ENCODE data around the gene HS6ST3. TPM values are rescaled to one million over a fixed set of nuclear protein-coding genes. Genes with fewer than 3 reads are reported as not detected.

HS6ST3 gene
- total RNA-seq, 4 donors from 2014 or later, result 0.97 to 2.2 (median 2.0) TPM

DNA sequence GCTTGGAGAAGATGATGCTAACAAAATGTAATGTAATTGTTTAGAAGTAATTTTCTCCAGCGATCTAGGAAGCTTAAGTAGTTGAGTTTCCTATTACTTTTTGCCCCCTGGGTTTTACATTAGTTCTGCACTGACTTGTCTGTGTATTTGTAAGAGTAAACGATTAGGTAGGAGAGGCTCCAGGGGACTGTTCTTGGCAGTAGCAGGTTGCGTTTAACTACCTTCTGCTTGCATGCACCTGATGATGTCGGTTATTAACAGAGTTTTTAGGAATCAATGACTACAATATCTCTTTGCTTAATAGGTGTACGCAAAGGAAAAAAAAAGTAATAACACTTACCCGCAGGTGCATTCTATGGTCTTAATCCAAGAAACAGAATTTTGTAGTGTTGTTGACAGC lies 18.4 kb upstream of the HS6ST3 start:
- DNase-seq, result no peak
- ATAC-seq, result no peak
- TF ChIP-seq CTCF (IDR thresholded peaks at IDR 0.05 in 4 of 5, conservative IDR thresholded peaks at IDR 0.05 in 1 of 5) (no peak), POLR2A (IDR thresholded peaks at IDR 0.05) (no peak)

GRCh38 chr13:96072392-96072791 lies 17.5 kb upstream of the HS6ST3 start:
- H3K4me1 ChIP-seq, result no peaks in the 10 kb centered on the region
- DNase-seq (no peak), ATAC-seq (no peak)
- H3K4me3 ChIP-seq, result no peak overlapping the region
- H3K27me3 ChIP-seq, result peaks cover 0 to 5% (median 0%) of the 10 kb centered on the region in 3 donors
- in situ Hi-C loops (cut with MboI; ENCODE audit: low sequenced_read_pairs in 4 of 4) (no loop called here), intact Hi-C loops (cut with DNase I; ENCODE audit: low total_unique reads) (no loop called here)
- H3K27ac ChIP-seq, result no peak overlapping the region
- H3K9me3 ChIP-seq, result no peaks in the 10 kb centered on the region
- no peaks in the 10 kb centered on the region for H3K36me3 ChIP-seq
- no peak for TF ChIP-seq CTCF (IDR thresholded peaks at IDR 0.05 in 4 of 5, conservative IDR thresholded peaks at IDR 0.05 in 1 of 5)
- no peak for TF ChIP-seq POLR2A (IDR thresholded peaks at IDR 0.05)

More for the DNA sequence above, 18.4 kb upstream of the HS6ST3 start:
- no peaks in the 10 kb centered on the region for H3K9me3 ChIP-seq
- H3K27ac ChIP-seq, result no peak overlapping the region
- H3K27me3 ChIP-seq, result peaks cover 0 to 5% (median 0%) of the 10 kb centered on the region in 3 donors
- no peaks in the 10 kb centered on the region for H3K36me3 ChIP-seq
- intact Hi-C loops (cut with DNase I; ENCODE audit: low total_unique reads), result no loop called here
- no peak overlapping the region for H3K4me3 ChIP-seq
- no peaks in the 10 kb centered on the region for H3K4me1 ChIP-seq
- in situ Hi-C loops (cut with MboI; ENCODE audit: low sequenced_read_pairs in 4 of 4), result no loop called here

DNA sequence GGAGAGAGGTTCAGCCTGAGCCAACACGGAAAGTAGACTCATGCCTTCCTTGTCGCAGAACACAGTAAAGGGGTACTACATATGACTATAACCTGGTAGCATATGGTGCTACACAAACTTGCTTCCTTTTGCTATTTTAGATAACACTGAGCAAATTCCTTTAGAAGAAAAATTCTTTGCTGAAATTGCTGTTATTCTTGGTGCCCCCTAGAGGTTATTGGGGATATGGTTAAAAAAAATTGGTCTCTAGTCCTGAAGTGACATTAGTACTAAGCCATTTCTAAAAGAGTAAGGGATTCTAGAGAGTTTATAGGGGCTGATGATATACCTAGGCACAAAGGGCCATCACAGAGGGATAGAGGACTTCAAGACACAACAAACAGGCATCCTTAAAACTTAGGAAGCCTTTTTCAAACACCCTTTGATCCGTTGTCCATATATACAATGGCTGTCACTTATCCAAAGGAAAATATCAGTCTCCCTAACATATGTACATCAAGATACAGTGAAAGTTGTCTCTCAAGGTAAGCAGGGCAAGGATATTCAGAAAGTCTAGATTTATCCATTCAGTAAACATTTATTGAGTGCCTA lies 13.9 kb upstream of the HS6ST3 start:
- no peaks in the 10 kb centered on the region for H3K9me3 ChIP-seq
- DNase-seq (no peak), ATAC-seq (no peak)
- intact Hi-C loops (cut with DNase I; ENCODE audit: low total_unique reads) (no loop called here), in situ Hi-C loops (cut with MboI; ENCODE audit: low sequenced_read_pairs in 4 of 4) (no loop called here)
- no peak overlapping the region for H3K27ac ChIP-seq
- H3K27me3 ChIP-seq, result peaks cover 0 to 5% (median 0%) of the 10 kb centered on the region in 3 donors
- H3K36me3 ChIP-seq, result no peaks in the 10 kb centered on the region
- H3K4me3 ChIP-seq, result no peak overlapping the region
- peak in 3 of 5 experiments; percentile 16 to 34 (median 19) for TF ChIP-seq CTCF (IDR thresholded peaks at IDR 0.05 in 4 of 5, conservative IDR thresholded peaks at IDR 0.05 in 1 of 5)
- no peak for TF ChIP-seq POLR2A (IDR thresholded peaks at IDR 0.05)
- no peaks in the 10 kb centered on the region for H3K4me1 ChIP-seq

DNA sequence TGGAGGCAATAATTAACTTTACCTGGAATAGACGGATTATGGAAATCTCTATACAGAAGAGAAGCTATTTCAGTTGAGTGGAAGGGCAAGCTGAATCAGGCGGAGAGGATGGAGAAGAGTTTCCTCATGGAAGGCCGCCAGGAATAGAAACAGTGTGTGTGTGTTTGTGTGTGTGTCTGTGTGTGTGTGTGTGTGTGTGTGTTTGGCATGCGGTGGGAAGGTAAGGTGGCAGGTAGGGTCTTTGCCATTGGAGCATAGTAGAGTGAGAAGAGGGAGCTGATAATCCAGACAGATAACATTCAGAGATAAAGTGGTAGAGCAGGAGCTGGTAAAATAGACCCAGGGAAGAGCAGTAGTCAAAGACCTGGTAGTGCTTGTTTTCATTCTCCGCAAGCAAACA lies 9.2 kb upstream of the HS6ST3 start:
- in situ Hi-C loops (cut with MboI; ENCODE audit: low sequenced_read_pairs in 4 of 4), result no loop called here

More for the DNA sequence above, 9.2 kb upstream of the HS6ST3 start:
- DNase-seq, result no peak
- H3K27ac ChIP-seq, result no peak overlapping the region
- no peaks in the 10 kb centered on the region for H3K4me1 ChIP-seq
- ATAC-seq, result no peak
- intact Hi-C loops (cut with DNase I; ENCODE audit: low total_unique reads), result no loop called here
- TF ChIP-seq CTCF (IDR thresholded peaks at IDR 0.05 in 4 of 5, conservative IDR thresholded peaks at IDR 0.05 in 1 of 5), result no peak
- TF ChIP-seq POLR2A (IDR thresholded peaks at IDR 0.05), result no peak
- no peak overlapping the region for H3K4me3 ChIP-seq
- no peaks in the 10 kb centered on the region for H3K36me3 ChIP-seq
- H3K27me3 ChIP-seq, result peaks cover 0 to 5% (median 3%) of the 10 kb centered on the region in 3 donors
- no peaks in the 10 kb centered on the region for H3K9me3 ChIP-seq
